IMR-90 (cell line): ENCODE data around the gene H19. TPM values are rescaled to one million over a fixed set of nuclear protein-coding genes. Genes with fewer than 3 reads are reported as not detected.

ENCODE experiments used
- ATAC-seq: fragments of 200-7000 bp; cut with Tn5 transposase; 2 replicates; pipeline ENCODE4 v1.9.1; 2020; ENCODE audit warnings: low read depth, mild to moderate bottlenecking, moderate library complexity
- BruUV-seq: library from RNA; stranded (reverse); fragments of 400-500 nt; replicated peaks from 2 replicates; lab custom pipeline; 2021; lab: Mats Ljungman, UMichigan
- CTCF ChIA-PET: fragments of 300-600 bp; formaldehyde crosslinking; extraction: SDS; loops from one replicate; lab custom pipeline; 2021; ENCODE audit warnings: antibody characterized with exemption; lab: Yijun Ruan, JAX
- POLR2A ChIA-PET: fragments of 300-600 bp; sonication (Branson Sonifier 250); formaldehyde crosslinking; loops from one replicate; lab custom pipeline; 2022; ENCODE audit warnings: antibody characterized with exemption; ENCODE audit not compliant: unreplicated experiment; lab: Charles Lee
- DNase-seq: peaks from one replicate; pipeline ENCODE4 v3.0.0; 2013
- H2AFZ ChIP-seq: replicated peaks from 2 replicates; pipeline ENCODE3; 2013; ENCODE audit warnings: low read length, mild to moderate bottlenecking; ENCODE audit not compliant: poor library complexity
- H2AK5ac ChIP-seq: 2 replicates; pipeline ENCODE4 v1.6.1; 2013; ENCODE audit warnings: low read depth, low read length, inconsistent platforms
- H2AK9ac ChIP-seq: replicated peaks from 2 replicates; pipeline ENCODE3; 2013; ENCODE audit warnings: mild to moderate bottlenecking, low read depth, low read length, moderate library complexity; ENCODE audit not compliant: poor library complexity
- H2BK120ac ChIP-seq: 2 replicates; pipeline ENCODE4 v1.6.1; 2013; ENCODE audit warnings: low read depth, low read length, inconsistent platforms
- H2BK15ac ChIP-seq: 3 replicates; pipeline ENCODE4 v1.6.1; 2013; ENCODE audit warnings: low read depth, low read length, inconsistent platforms
- H2BK20ac ChIP-seq: 2 replicates; pipeline ENCODE4 v1.6.1; 2013; ENCODE audit warnings: low read depth, mild to moderate bottlenecking, inconsistent platforms, low read length, moderate library complexity
- H2BK5ac ChIP-seq: 2 replicates; pipeline ENCODE4 v1.6.1; 2013; ENCODE audit warnings: mild to moderate bottlenecking, low read depth, low read length, inconsistent platforms; ENCODE audit not compliant: poor library complexity, severe bottlenecking
- H3K14ac ChIP-seq: replicated peaks from 2 replicates; pipeline ENCODE4 v1.6.1; 2013; ENCODE audit warnings: low read depth, low read length, inconsistent platforms
- H3K18ac ChIP-seq: 2 replicates; pipeline ENCODE4 v1.6.1; 2013; ENCODE audit warnings: low read depth, low read length, control low read depth
- H3K23ac ChIP-seq: 2 replicates; pipeline ENCODE4 v1.6.1; 2013; ENCODE audit warnings: low read depth, low read length, inconsistent platforms
- H3K27ac ChIP-seq: 2 replicates; pipeline ENCODE4 v1.5.1; 2013; ENCODE audit warnings: mild to moderate bottlenecking, control low read depth, low read length; ENCODE audit not compliant: insufficient read depth
- H3K27me3 ChIP-seq: 2 replicates; pipeline ENCODE4 v1.6.1; 2013; ENCODE audit warnings: low read length; ENCODE audit not compliant: control insufficient read depth, insufficient read depth
- H3K36me3 ChIP-seq: 2 replicates; pipeline ENCODE4 v1.6.1; 2013; ENCODE audit warnings: low read length, mixed read lengths; ENCODE audit not compliant: control insufficient read depth, insufficient read depth
- H3K4ac ChIP-seq: 2 replicates; pipeline ENCODE4 v1.6.1; 2013; ENCODE audit warnings: low read depth, low read length, inconsistent platforms
- H3K4me1 ChIP-seq: 2 replicates; pipeline ENCODE4 v1.6.1; 2013; ENCODE audit warnings: low read length, mixed read lengths; ENCODE audit not compliant: control insufficient read depth, insufficient read depth
- H3K4me2 ChIP-seq: 2 replicates; pipeline ENCODE4 v1.6.1; 2013; ENCODE audit warnings: low read depth, mild to moderate bottlenecking, control low read depth, low read length, moderate library complexity
- H3K4me3 ChIP-seq: 2 replicates; pipeline ENCODE4 v1.5.1; 2013; ENCODE audit warnings: low read depth, mild to moderate bottlenecking, control low read depth, low read length, moderate library complexity; ENCODE audit not compliant: insufficient read depth
- H3K56ac ChIP-seq: 2 replicates; pipeline ENCODE4 v1.6.1; 2013; ENCODE audit warnings: low read length, inconsistent platforms; ENCODE audit not compliant: insufficient read depth; ENCODE audit errors: extremely low read depth
- H3K79me1 ChIP-seq, 2 experiments: 2 replicates each; pipeline ENCODE4 v1.6.1; 2013; ENCODE audit warnings: low read length in 2 of 2, inconsistent platforms in 1 of 2, low read depth in 1 of 2
- H3K9ac ChIP-seq: 2 replicates; pipeline ENCODE4 v1.6.1; 2013; ENCODE audit warnings: low read depth, low read length, control low read depth
- H3K9me1 ChIP-seq: 2 replicates; pipeline ENCODE4 v1.6.1; 2013; ENCODE audit warnings: low read length, inconsistent platforms; ENCODE audit not compliant: insufficient read depth
- H3K9me3 ChIP-seq: 2 replicates; pipeline ENCODE4 v1.6.1; 2013; ENCODE audit warnings: low read length; ENCODE audit not compliant: control insufficient read depth, insufficient read depth
- H4K20me1 ChIP-seq: 2 replicates; pipeline ENCODE4 v1.6.1; 2013; ENCODE audit warnings: low read length, inconsistent platforms; ENCODE audit not compliant: insufficient read depth
- H4K5ac ChIP-seq: 2 replicates; pipeline ENCODE4 v1.6.1; 2013; ENCODE audit warnings: mild to moderate bottlenecking, low read depth, low read length, control low read depth
- H4K8ac ChIP-seq, 2 experiments: 2 replicates each; pipeline ENCODE4 v1.6.1; 2013; ENCODE audit warnings: low read depth in 2 of 2, low read length in 2 of 2, control low read depth in 1 of 2, inconsistent platforms in 1 of 2
- H4K91ac ChIP-seq: 2 replicates; pipeline ENCODE4 v1.6.1; 2013; ENCODE audit warnings: low read depth, low read length, inconsistent platforms; ENCODE audit not compliant: insufficient read depth
- BHLHE40 ChIP-seq: fragments of 150-350 bp; IDR thresholded peaks from 2 replicates; pipeline ENCODE4 v1.6.1; 2016; ENCODE audit warnings: mild to moderate bottlenecking, low read depth, low read length
- CEBPB ChIP-seq: IDR thresholded peaks from 2 replicates; pipeline ENCODE4 v1.6.1; 2012; ENCODE audit warnings: low read depth, low read length, improper control_type of control experiment
- FOS ChIP-seq: fragments of 150-350 bp; IDR thresholded peaks from 2 replicates; pipeline ENCODE4 v1.6.1; 2016; ENCODE audit warnings: low read depth, low read length
- MAFK ChIP-seq: IDR thresholded peaks from 2 replicates; pipeline ENCODE4 v1.6.1; 2012; ENCODE audit warnings: low read depth, low read length, improper control_type of control experiment
- MAZ ChIP-seq: IDR thresholded peaks from 2 replicates; pipeline ENCODE4 v1.6.1; 2012; ENCODE audit warnings: low read depth, mild to moderate bottlenecking, low read length, improper control_type of control experiment, moderate library complexity, borderline replicate concordance
- MXI1 ChIP-seq: IDR thresholded peaks from 2 replicates; pipeline ENCODE4 v1.6.1; 2012; ENCODE audit warnings: low read depth, mild to moderate bottlenecking, low read length, moderate library complexity, borderline replicate concordance
- NFE2L2 ChIP-seq: fragments of 150-350 bp; IDR thresholded peaks from 2 replicates; pipeline ENCODE4 v1.6.1; 2016; ENCODE audit warnings: low read depth, mild to moderate bottlenecking, low read length
- POLR2A ChIP-seq: IDR thresholded peaks from 2 replicates; pipeline ENCODE4 v1.6.1; 2012; ENCODE audit warnings: mild to moderate bottlenecking, low read depth, low read length
- RAD21 ChIP-seq: IDR thresholded peaks from 2 replicates; pipeline ENCODE4 v1.6.1; 2012; ENCODE audit warnings: low read length, improper control_type of control experiment
- RCOR1 ChIP-seq: IDR thresholded peaks from 2 replicates; pipeline ENCODE4 v1.6.1; 2012; ENCODE audit warnings: mild to moderate bottlenecking, low read length, improper control_type of control experiment; ENCODE audit not compliant: insufficient replicate concordance
- RFX5 ChIP-seq: IDR thresholded peaks from 2 replicates; pipeline ENCODE4 v1.8.0; 2012; ENCODE audit warnings: low read depth, mild to moderate bottlenecking, low read length, moderate library complexity
- SMC3 ChIP-seq: fragments of 150-350 bp; IDR thresholded peaks from 2 replicates; pipeline ENCODE4 v1.6.1; 2016; ENCODE audit warnings: low read depth, mild to moderate bottlenecking, antibody characterized with exemption, low read length, moderate library complexity
- USF2 ChIP-seq: fragments of 150-350 bp; IDR thresholded peaks from 2 replicates; pipeline ENCODE4 v1.6.1; 2017; ENCODE audit warnings: mild to moderate bottlenecking, antibody characterized with exemption, low read length, low read depth
- WGBS, 2 experiments: methylation state at CpG; one replicate each; pipeline versions ENCODE4 v1.1.5 to v1.1.7; 2013; ENCODE audit warnings: missing lambda C conversion rate in 2 of 2; ENCODE audit not compliant: insufficient read length in 1 of 2; ENCODE audit errors: extremely low coverage in 2 of 2; 5-methylcytosine and 5-hydroxymethylcytosine counted together
- dilution Hi-C: fragments of 300-500 bp; cut with HindIII; formaldehyde crosslinking; loops from one replicate; pipeline ENCODE4 v1.14.3; 2018; ENCODE audit warnings: low sequenced_read_pairs; ENCODE audit not compliant: unreplicated experiment
- in situ Hi-C: fragments of 300-500 bp; cut with MboI; formaldehyde crosslinking; loops from 3 replicates; pipeline ENCODE4 v1.14.3; 2019; ENCODE audit warnings: low sequenced_read_pairs, inconsistent platforms, mixed read lengths
- intact Hi-C: fragments of 100-400 bp; cut with micrococcal nuclease; formaldehyde crosslinking; loops from 2 replicates; pipeline ENCODE4 v1.10.0; 2022
- polyA plus RNA-seq, 3 experiments: library from polyadenylated mRNA; depleted of rRNA; stranded (reverse); fragments of >200 nt; gene quantifications; 2 replicates each; pipeline ENCODE4 v1.2.3, GENCODE V29; 2012; ENCODE audit warnings: low replicate concordance in 1 of 3
- total RNA-seq: library from RNA; depleted of rRNA; stranded (reverse); fragments of >200 nt; gene quantifications from 2 replicates; pipeline ENCODE4 v1.2.3, GENCODE V29; 2012
- TF ChIP-seq, protein P1 (sequence below): conservative IDR thresholded peaks from 2 replicates; pipeline ENCODE4 v1.5.1; 2012; ENCODE audit warnings: mild to moderate bottlenecking, low read depth, low read length, improper control_type of control experiment
- TF ChIP-seq, protein P2 (sequence below): fragments of 150-350 bp; IDR thresholded peaks from 2 replicates; pipeline ENCODE4 v1.6.1; 2016; ENCODE audit warnings: low read depth, mild to moderate bottlenecking, low read length, moderate library complexity, borderline replicate concordance

Gene H19
- total and polyA plus RNA-seq, 2 of the 4 experiments (the other 2 are of a cell fraction): 0.41 TPM; not detected in 1

GRCh38 chr11:1983601-1983961, 14.1 kb downstream of the H19 start:
- Histone ChIP-seq H3K79me1 (no peaks in the 10 kb centered on the region), H3K27me3 (no peaks in the 10 kb centered on the region), H3K36me3 (no peaks in the 10 kb centered on the region), H3K27ac (no peak overlapping the region), H2BK20ac (no peak overlapping the region), H2AK9ac (no peak overlapping the region), H4K8ac (no peak overlapping the region), H3K9me3 (no peaks in the 10 kb centered on the region), H3K23ac (no peak overlapping the region), H3K18ac (no peak overlapping the region), H2BK15ac (no peak overlapping the region), H3K4me1 (no peaks in the 10 kb centered on the region), H3K4me3 (no peak overlapping the region), H2BK5ac (no peak overlapping the region), H2AK5ac (no peak overlapping the region), H4K5ac (no peak overlapping the region), H2BK120ac (no peak overlapping the region), H4K20me1 (no peaks in the 10 kb centered on the region), H3K14ac (no peak overlapping the region), H3K56ac (no peak overlapping the region), H3K4ac (no peak overlapping the region), H3K9ac (no peak overlapping the region), H3K4me2 (no peak overlapping the region), H3K9me1 (no peaks in the 10 kb centered on the region), H2AFZ (no peak overlapping the region), H4K91ac (no peak overlapping the region)
- TF ChIP-seq BHLHE40 (no peak), RAD21 (no peak), NFE2L2 (no peak), SMC3 (no peak), CEBPB (no peak), MAZ (no peak), USF2 (no peak), RCOR1 (no peak), POLR2A (no peak), MXI1 (no peak), MAFK (no peak), FOS (no peak), RFX5 (no peak)
- TF ChIP-seq, protein P1, sequence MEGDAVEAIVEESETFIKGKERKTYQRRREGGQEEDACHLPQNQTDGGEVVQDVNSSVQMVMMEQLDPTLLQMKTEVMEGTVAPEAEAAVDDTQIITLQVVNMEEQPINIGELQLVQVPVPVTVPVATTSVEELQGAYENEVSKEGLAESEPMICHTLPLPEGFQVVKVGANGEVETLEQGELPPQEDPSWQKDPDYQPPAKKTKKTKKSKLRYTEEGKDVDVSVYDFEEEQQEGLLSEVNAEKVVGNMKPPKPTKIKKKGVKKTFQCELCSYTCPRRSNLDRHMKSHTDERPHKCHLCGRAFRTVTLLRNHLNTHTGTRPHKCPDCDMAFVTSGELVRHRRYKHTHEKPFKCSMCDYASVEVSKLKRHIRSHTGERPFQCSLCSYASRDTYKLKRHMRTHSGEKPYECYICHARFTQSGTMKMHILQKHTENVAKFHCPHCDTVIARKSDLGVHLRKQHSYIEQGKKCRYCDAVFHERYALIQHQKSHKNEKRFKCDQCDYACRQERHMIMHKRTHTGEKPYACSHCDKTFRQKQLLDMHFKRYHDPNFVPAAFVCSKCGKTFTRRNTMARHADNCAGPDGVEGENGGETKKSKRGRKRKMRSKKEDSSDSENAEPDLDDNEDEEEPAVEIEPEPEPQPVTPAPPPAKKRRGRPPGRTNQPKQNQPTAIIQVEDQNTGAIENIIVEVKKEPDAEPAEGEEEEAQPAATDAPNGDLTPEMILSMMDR: no peak
- TF ChIP-seq, protein P2, sequence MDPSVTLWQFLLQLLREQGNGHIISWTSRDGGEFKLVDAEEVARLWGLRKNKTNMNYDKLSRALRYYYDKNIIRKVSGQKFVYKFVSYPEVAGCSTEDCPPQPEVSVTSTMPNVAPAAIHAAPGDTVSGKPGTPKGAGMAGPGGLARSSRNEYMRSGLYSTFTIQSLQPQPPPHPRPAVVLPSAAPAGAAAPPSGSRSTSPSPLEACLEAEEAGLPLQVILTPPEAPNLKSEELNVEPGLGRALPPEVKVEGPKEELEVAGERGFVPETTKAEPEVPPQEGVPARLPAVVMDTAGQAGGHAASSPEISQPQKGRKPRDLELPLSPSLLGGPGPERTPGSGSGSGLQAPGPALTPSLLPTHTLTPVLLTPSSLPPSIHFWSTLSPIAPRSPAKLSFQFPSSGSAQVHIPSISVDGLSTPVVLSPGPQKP: no peak
- dilution Hi-C loops: no loop called here
- intact Hi-C loops: no loop called here
- ATAC-seq: no peak
- no TSS peak for BruUV-seq
- no peak for DNase-seq
- ChIA-PET CTCF (no interaction called here), POLR2A (no interaction called here)
- WGBS, 2 experiments: no CpG with 5 or more reads among the region's 12 CpGs
- in situ Hi-C loops: no loop called here
